H9 (cell line): ENCODE results near the gene PRR5L. TPM values are rescaled to one million over a fixed set of nuclear protein-coding genes. Genes with fewer than 3 reads are reported as not detected.

ENCODE experiments used
- DNase-seq: peaks from one replicate; pipeline ENCODE4 v3.0.0-alpha.2; 2017
- H2AFZ ChIP-seq: one replicate; pipeline ENCODE4 v1.6.1; 2013; ENCODE audit warnings: mild to moderate bottlenecking, low read length, control low read depth, moderate library complexity
- H2AK5ac ChIP-seq: 2 replicates; pipeline ENCODE4 v1.6.1; 2013; ENCODE audit warnings: low read length, control low read depth, mixed read lengths; ENCODE audit not compliant: insufficient read length
- H2BK120ac ChIP-seq: one replicate; pipeline ENCODE4 v1.6.1; 2013; ENCODE audit warnings: low read depth, mild to moderate bottlenecking, low read length, control low read depth, inconsistent platforms; ENCODE audit not compliant: poor library complexity, severe bottlenecking
- H2BK12ac ChIP-seq: 2 replicates; pipeline ENCODE4 v1.6.1; 2013; ENCODE audit warnings: low read length, control low read depth, mixed read lengths, low read depth; ENCODE audit not compliant: insufficient read length
- H2BK15ac ChIP-seq: 2 replicates; pipeline ENCODE4 v1.6.1; 2013; ENCODE audit warnings: low read depth, low read length, control low read depth
- H2BK20ac ChIP-seq: one replicate; pipeline ENCODE4 v1.6.1; 2013; ENCODE audit warnings: low read depth, mild to moderate bottlenecking, low read length, control low read depth, inconsistent platforms; ENCODE audit not compliant: poor library complexity, severe bottlenecking
- H2BK5ac ChIP-seq: 2 replicates; pipeline ENCODE4 v1.6.1; 2013; ENCODE audit warnings: low read length, control low read depth, mixed read lengths; ENCODE audit not compliant: insufficient read length
- H3K14ac ChIP-seq: 2 replicates; pipeline ENCODE4 v1.6.1; 2013; ENCODE audit warnings: low read length, control low read depth; ENCODE audit not compliant: insufficient read depth
- H3K18ac ChIP-seq: 2 replicates; pipeline ENCODE4 v1.6.1; 2013; ENCODE audit warnings: low read depth, mild to moderate bottlenecking, mixed read lengths, low read length, control low read depth; ENCODE audit not compliant: insufficient read length
- H3K23ac ChIP-seq: 2 replicates; pipeline ENCODE4 v1.6.1; 2013; ENCODE audit warnings: low read length, control low read depth, mixed read lengths, low read depth; ENCODE audit not compliant: insufficient read length
- H3K23me2 ChIP-seq: 2 replicates; pipeline ENCODE4 v1.6.1; 2013; ENCODE audit warnings: low read depth, mild to moderate bottlenecking, mixed read lengths, low read length, control low read depth; ENCODE audit not compliant: insufficient read length, poor library complexity, severe bottlenecking
- H3K27ac ChIP-seq: 2 replicates; pipeline ENCODE4 v1.5.1; 2013; ENCODE audit warnings: low read length, control low read depth, mixed read lengths, low read depth; ENCODE audit not compliant: insufficient read length
- H3K27me3 ChIP-seq: 2 replicates; pipeline ENCODE4 v1.6.1; 2013; ENCODE audit warnings: low read length, control low read depth, inconsistent platforms; ENCODE audit not compliant: insufficient read depth
- H3K4ac ChIP-seq: 2 replicates; pipeline ENCODE4 v1.6.1; 2013; ENCODE audit warnings: low read depth, mild to moderate bottlenecking, control low read depth, inconsistent platforms, low read length, moderate library complexity
- H3K4me1 ChIP-seq: 2 replicates; pipeline ENCODE4 v1.6.1; 2013; ENCODE audit warnings: low read length, control low read depth, inconsistent platforms; ENCODE audit not compliant: insufficient read depth
- H3K4me2 ChIP-seq: 2 replicates; pipeline ENCODE4 v1.6.1; 2013; ENCODE audit warnings: low read length, control low read depth, mixed read lengths; ENCODE audit not compliant: insufficient read length, insufficient read depth
- H3K56ac ChIP-seq: 2 replicates; pipeline ENCODE4 v1.6.1; 2013; ENCODE audit warnings: low read depth, mild to moderate bottlenecking, mixed read lengths, low read length, control low read depth; ENCODE audit not compliant: insufficient read length
- H3K79me1 ChIP-seq: 2 replicates; pipeline ENCODE4 v1.6.1; 2013; ENCODE audit warnings: low read depth, mild to moderate bottlenecking, moderate library complexity, low read length, control low read depth, inconsistent platforms; ENCODE audit not compliant: insufficient read depth, poor library complexity, severe bottlenecking
- H3K79me2 ChIP-seq: 2 replicates; pipeline ENCODE4 v1.6.1; 2013; ENCODE audit warnings: low read length, control low read depth, inconsistent platforms; ENCODE audit not compliant: insufficient read depth
- H3K9ac ChIP-seq: 2 replicates; pipeline ENCODE4 v1.6.1; 2013; ENCODE audit warnings: low read length, control low read depth, mixed read lengths; ENCODE audit not compliant: insufficient read length; ENCODE audit errors: extremely low read depth
- H3K9me3 ChIP-seq: one replicate; pipeline ENCODE4 v1.6.1; 2013; ENCODE audit warnings: low read depth, low read length, inconsistent platforms; ENCODE audit not compliant: control insufficient read depth
- H3T11ph ChIP-seq: one replicate; pipeline ENCODE4 v1.6.1; 2013; ENCODE audit warnings: mild to moderate bottlenecking, low read length, control low read depth, inconsistent platforms
- H4K20me1 ChIP-seq: one replicate; pipeline ENCODE4 v1.6.1; 2013; ENCODE audit not compliant: control insufficient read depth, insufficient read length, insufficient read depth
- H4K5ac ChIP-seq: 2 replicates; pipeline ENCODE4 v1.6.1; 2013; ENCODE audit warnings: low read depth, mild to moderate bottlenecking, mixed read lengths, low read length, control low read depth; ENCODE audit not compliant: insufficient read length
- H4K8ac ChIP-seq: replicated peaks from 2 replicates; pipeline ENCODE4 v1.6.1; 2013; ENCODE audit warnings: low read length, control low read depth, mixed read lengths, low read depth; ENCODE audit not compliant: insufficient read length
- H4K91ac ChIP-seq: 2 replicates; pipeline ENCODE4 v1.6.1; 2013; ENCODE audit warnings: low read depth, mild to moderate bottlenecking, moderate library complexity, mixed read lengths, low read length, control low read depth; ENCODE audit not compliant: insufficient read length
- H3K27ac Mint-ChIP-seq, 3 experiments: 2 replicates in 2 of 3; 3 replicates in 1 of 3; pipeline ENCODE4 v1.8.0; 2020 to 2021; ENCODE audit warnings: mixed read lengths in 3 of 3, mild to moderate bottlenecking in 1 of 3, moderate library complexity in 1 of 3
- H3K27me3 Mint-ChIP-seq: 2 replicates; pipeline ENCODE4 v1.8.0; 2021; ENCODE audit warnings: low read depth, mild to moderate bottlenecking, moderate library complexity, mixed read lengths
- H3K36me3 Mint-ChIP-seq, 3 experiments: 2 replicates in 2 of 3; 3 replicates in 1 of 3; pipeline ENCODE4 v1.8.0; 2020 to 2021; ENCODE audit warnings: low read depth in 3 of 3, mixed read lengths in 3 of 3; ENCODE audit not compliant: insufficient read depth in 1 of 3
- H3K4me1 Mint-ChIP-seq, 2 experiments: 2 replicates each; pipeline ENCODE4 v1.8.0; 2020; ENCODE audit warnings: mixed read lengths in 2 of 2
- H3K4me3 Mint-ChIP-seq, 2 experiments: 2 replicates in 1 of 2; 3 replicates in 1 of 2; pipeline ENCODE4 v1.8.0; 2020 to 2021; ENCODE audit warnings: mild to moderate bottlenecking in 2 of 2, mixed read lengths in 2 of 2, moderate library complexity in 1 of 2
- H3K9me3 Mint-ChIP-seq, 2 experiments: 2 replicates in 1 of 2; 3 replicates in 1 of 2; pipeline ENCODE4 v1.8.0; 2020; ENCODE audit warnings: mild to moderate bottlenecking in 2 of 2, mixed read lengths in 2 of 2, moderate library complexity in 1 of 2
- WGBS: extraction: QIAGEN DNeasy Blood & Tissue Kit; methylation state at CpG from one replicate; pipeline ENCODE4 v1.1.7; 2013; ENCODE audit warnings: missing lambda C conversion rate, low lambda C conversion rate, mixed read lengths; ENCODE audit not compliant: insufficient read length; ENCODE audit errors: extremely low coverage; 5-methylcytosine and 5-hydroxymethylcytosine counted together
- total RNA-seq: library from RNA; stranded (reverse); gene quantifications from 2 replicates; pipeline ENCODE4 v1.2.1, GENCODE V29; 2021
- TF ChIP-seq, protein P1 (sequence below): fragments of 200-600 bp; sonication (generic); conservative IDR thresholded peaks from 3 replicates; pipeline ENCODE4 v1.8.0; 2021; ENCODE audit warnings: antibody characterized with exemption, mild to moderate bottlenecking

The PRR5L gene
- total RNA-seq, 1 experiment from 2014 or later: 5.6 TPM

DNA sequence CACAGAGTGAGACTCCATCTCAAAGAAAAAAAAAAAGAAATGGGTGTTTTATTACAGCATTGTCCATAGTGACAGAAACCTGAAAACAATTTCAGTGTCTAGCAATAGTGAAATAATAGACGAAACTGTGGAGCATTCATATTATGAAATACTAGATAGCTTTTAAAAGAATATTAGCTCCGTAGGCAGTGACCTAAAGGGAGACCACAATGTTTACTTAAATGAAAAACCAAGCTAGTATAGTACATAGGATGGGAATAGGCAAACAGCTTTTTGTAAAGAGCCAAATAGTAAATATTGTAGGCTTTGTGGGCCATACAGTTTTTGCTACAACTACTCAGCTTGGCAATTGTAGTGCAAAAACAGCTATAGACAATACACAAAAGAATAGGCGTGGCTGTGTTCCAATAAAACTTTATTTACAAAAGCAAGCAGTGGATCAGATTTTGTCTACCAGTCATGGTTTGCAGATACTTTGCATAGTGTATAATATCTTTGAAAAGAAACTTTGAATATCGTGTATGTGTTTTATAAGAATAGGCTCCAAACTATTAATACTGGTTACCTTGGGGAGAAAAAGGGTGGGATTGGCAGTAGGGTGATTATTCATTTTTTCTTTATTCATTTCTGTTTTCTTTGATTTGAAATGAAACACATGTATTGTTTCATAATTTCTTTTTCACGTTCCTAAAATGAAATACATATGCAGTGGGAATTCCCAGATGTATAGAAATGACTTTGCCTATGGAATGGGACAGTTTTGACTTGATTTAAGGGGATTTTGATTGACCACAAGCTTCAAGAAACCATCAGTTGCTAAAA lies 50.7 kb downstream of the PRR5L start:
- Histone ChIP-seq H2AFZ (no peak overlapping the region), H3T11ph (no peak overlapping the region), H3K27me3 (no peaks in the 10 kb centered on the region), H4K8ac (no peak overlapping the region), H2AK5ac (no peak overlapping the region), H3K9me3 (no peaks in the 10 kb centered on the region), H3K23me2 (no peaks in the 10 kb centered on the region), H3K23ac (no peak overlapping the region), H2BK20ac (no peak overlapping the region), H2BK12ac (no peak overlapping the region), H3K56ac (no peak overlapping the region), H4K20me1 (no peaks in the 10 kb centered on the region), H3K18ac (no peak overlapping the region), H3K4ac (no peak overlapping the region), H4K91ac (no peak overlapping the region), H3K9ac (no peak overlapping the region), H3K79me2 (no peaks in the 10 kb centered on the region), H2BK15ac (no peak overlapping the region), H3K14ac (no peak overlapping the region), H2BK5ac (no peak overlapping the region), H2BK120ac (no peak overlapping the region), H3K4me2 (no peak overlapping the region), H3K27ac (no peak overlapping the region), H3K4me1 (no peaks in the 10 kb centered on the region), H3K79me1 (no peaks in the 10 kb centered on the region), H4K5ac (no peak overlapping the region)
- Mint-ChIP-seq H3K4me1 (peaks cover 4 to 6% of the 10 kb centered on the region in 2 experiments), H3K9me3 (no peaks in the 10 kb centered on the region), H3K27me3 (peaks cover 3% of the 10 kb centered on the region), H3K27ac (no peak overlapping the region), H3K4me3 (no peak overlapping the region), H3K36me3 (no peaks in the 10 kb centered on the region)
- TF ChIP-seq, protein P1, sequence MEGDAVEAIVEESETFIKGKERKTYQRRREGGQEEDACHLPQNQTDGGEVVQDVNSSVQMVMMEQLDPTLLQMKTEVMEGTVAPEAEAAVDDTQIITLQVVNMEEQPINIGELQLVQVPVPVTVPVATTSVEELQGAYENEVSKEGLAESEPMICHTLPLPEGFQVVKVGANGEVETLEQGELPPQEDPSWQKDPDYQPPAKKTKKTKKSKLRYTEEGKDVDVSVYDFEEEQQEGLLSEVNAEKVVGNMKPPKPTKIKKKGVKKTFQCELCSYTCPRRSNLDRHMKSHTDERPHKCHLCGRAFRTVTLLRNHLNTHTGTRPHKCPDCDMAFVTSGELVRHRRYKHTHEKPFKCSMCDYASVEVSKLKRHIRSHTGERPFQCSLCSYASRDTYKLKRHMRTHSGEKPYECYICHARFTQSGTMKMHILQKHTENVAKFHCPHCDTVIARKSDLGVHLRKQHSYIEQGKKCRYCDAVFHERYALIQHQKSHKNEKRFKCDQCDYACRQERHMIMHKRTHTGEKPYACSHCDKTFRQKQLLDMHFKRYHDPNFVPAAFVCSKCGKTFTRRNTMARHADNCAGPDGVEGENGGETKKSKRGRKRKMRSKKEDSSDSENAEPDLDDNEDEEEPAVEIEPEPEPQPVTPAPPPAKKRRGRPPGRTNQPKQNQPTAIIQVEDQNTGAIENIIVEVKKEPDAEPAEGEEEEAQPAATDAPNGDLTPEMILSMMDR: no peak
- no CpG with 5 or more reads among the region's 5 CpGs for WGBS
- DNase-seq: no peak
